HFFc6 (cell line): ENCODE data around the gene POU4F1. TPM values are rescaled to one million over a fixed set of nuclear protein-coding genes. Genes with fewer than 3 reads are reported as not detected.

Experiments
- DNase-seq: peaks from one replicate; pipeline ENCODE4 v3.0.0-alpha.2; 2018
- H3K27ac Mint-ChIP-seq: 2 replicates; pipeline ENCODE4 v1.8.0; 2020; ENCODE audit warnings: mild to moderate bottlenecking, mixed read lengths
- H3K27me3 Mint-ChIP-seq: 2 replicates; pipeline ENCODE4 v1.8.0; 2021; ENCODE audit warnings: mild to moderate bottlenecking, moderate library complexity, mixed read lengths; ENCODE audit not compliant: insufficient read depth
- H3K36me3 Mint-ChIP-seq: 2 replicates; pipeline ENCODE4 v1.8.0; 2021; ENCODE audit warnings: low read depth, mixed read lengths
- H3K4me1 Mint-ChIP-seq: 2 replicates; pipeline ENCODE4 v1.8.0; 2020; ENCODE audit warnings: low read depth, mixed read lengths
- H3K4me3 Mint-ChIP-seq: 2 replicates; pipeline ENCODE4 v1.8.0; 2020; ENCODE audit warnings: mild to moderate bottlenecking, moderate library complexity, mixed read lengths
- H3K9me3 Mint-ChIP-seq: 2 replicates; pipeline ENCODE4 v1.8.0; 2020; ENCODE audit warnings: mild to moderate bottlenecking, mixed read lengths
- total RNA-seq, 6 experiments: library from RNA; stranded (reverse); fragmentation: NEBNext Ultra II Directional; extraction: Animal tissue kit (Norgen Biotek cat#: 25700); gene quantifications; 2 replicates in 1 of 6; 3 replicates in 5 of 6; pipeline ENCODE4 v1.2.3, GENCODE V29; 2021
- TF ChIP-seq, protein P1 (sequence below): fragments of 200-600 bp; sonication (generic); IDR thresholded peaks from 2 replicates; pipeline ENCODE4 v1.5.0; 2021; ENCODE audit warnings: antibody characterized with exemption, mild to moderate bottlenecking

The POU4F1 gene
- total RNA-seq, 6 experiments from 2014 or later, result not detected

GRCh38 chr13:78593652-78594455 lies 9.5 kb downstream of the POU4F1 start:
- TF ChIP-seq, protein P1, sequence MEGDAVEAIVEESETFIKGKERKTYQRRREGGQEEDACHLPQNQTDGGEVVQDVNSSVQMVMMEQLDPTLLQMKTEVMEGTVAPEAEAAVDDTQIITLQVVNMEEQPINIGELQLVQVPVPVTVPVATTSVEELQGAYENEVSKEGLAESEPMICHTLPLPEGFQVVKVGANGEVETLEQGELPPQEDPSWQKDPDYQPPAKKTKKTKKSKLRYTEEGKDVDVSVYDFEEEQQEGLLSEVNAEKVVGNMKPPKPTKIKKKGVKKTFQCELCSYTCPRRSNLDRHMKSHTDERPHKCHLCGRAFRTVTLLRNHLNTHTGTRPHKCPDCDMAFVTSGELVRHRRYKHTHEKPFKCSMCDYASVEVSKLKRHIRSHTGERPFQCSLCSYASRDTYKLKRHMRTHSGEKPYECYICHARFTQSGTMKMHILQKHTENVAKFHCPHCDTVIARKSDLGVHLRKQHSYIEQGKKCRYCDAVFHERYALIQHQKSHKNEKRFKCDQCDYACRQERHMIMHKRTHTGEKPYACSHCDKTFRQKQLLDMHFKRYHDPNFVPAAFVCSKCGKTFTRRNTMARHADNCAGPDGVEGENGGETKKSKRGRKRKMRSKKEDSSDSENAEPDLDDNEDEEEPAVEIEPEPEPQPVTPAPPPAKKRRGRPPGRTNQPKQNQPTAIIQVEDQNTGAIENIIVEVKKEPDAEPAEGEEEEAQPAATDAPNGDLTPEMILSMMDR, result no peak
- no peaks in the 10 kb centered on the region for H3K9me3 Mint-ChIP-seq
- no peaks in the 10 kb centered on the region for H3K4me1 Mint-ChIP-seq
- H3K4me3 Mint-ChIP-seq, result no peak overlapping the region
- no peaks in the 10 kb centered on the region for H3K36me3 Mint-ChIP-seq
- DNase-seq, result no peak
- peaks cover 44% of the 10 kb centered on the region for H3K27me3 Mint-ChIP-seq
- H3K27ac Mint-ChIP-seq, result no peak overlapping the region

- Mint-ChIP-seq H3K27ac (no peak overlapping the region), H3K27me3 (peaks cover 46% of the 10 kb centered on the region), H3K36me3 (no peaks in the 10 kb centered on the region), H3K4me3 (no peak overlapping the region), H3K9me3 (no peaks in the 10 kb centered on the region), H3K4me1 (no peaks in the 10 kb centered on the region)
- TF ChIP-seq, protein P1, result no peak
- DNase-seq, result no peak
Observed at GRCh38 chr13:78593129-78593528, 10.2 kb downstream of the POU4F1 start.

DNA sequence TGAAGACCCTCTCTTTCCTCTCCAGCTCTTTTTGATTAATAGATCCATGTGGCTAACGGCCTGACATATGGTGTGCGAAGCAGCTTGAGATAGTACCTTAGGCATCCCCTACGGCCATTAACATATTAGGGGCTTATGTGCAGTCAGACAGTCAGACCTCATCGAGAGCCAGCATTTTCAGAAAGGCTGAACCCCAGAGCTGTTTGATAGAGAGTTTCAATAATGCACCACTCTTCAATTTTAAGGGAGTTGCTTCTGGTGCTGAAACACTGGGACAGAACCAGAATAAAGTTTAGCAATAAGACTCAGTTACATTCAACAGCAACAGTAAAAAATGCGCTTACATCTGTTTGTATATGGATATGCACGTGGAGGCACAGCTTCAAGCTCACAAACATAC lies 10.8 kb downstream of the POU4F1 start:
- TF ChIP-seq, protein P1, result no peak
- Mint-ChIP-seq H3K4me1 (no peaks in the 10 kb centered on the region), H3K27ac (no peak overlapping the region), H3K4me3 (no peak overlapping the region), H3K27me3 (peaks cover 45% of the 10 kb centered on the region), H3K9me3 (no peaks in the 10 kb centered on the region), H3K36me3 (no peaks in the 10 kb centered on the region)
- no peak for DNase-seq

DNA sequence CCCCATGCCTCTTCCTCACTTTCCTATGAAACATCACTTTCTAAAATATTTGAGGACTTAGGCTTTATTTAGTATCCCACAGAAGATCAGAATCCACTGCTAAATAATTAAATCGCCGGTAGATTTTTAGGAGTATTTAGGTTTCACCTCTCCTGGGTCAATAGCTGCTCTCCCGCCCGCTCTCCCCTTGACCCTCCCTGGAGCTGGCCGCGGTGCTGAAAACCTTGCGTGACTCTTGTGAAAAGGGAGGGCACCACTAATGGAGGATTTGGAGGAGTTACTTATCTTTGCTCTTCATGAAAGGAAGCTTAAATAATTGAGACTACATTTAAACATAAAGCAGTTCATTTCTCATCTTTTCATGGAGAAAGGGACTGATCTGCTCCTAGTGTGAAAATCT lies 14.1 kb downstream of the POU4F1 start:
- H3K4me1 Mint-ChIP-seq, result no peaks in the 10 kb centered on the region; the same call in 1 of the 2 replicates
- H3K36me3 Mint-ChIP-seq, result no peaks in the 10 kb centered on the region
- DNase-seq, result no peak
- no peak overlapping the region for H3K27ac Mint-ChIP-seq
- H3K27me3 Mint-ChIP-seq, result peaks cover 23% of the 10 kb centered on the region
- TF ChIP-seq, protein P1, result no peak
- H3K9me3 Mint-ChIP-seq, result no peaks in the 10 kb centered on the region
- H3K4me3 Mint-ChIP-seq, result no peak overlapping the region

GRCh38 chr13:78587395-78587794 lies 16.0 kb downstream of the POU4F1 start:
- Mint-ChIP-seq H3K27me3 (peaks cover 9% of the 10 kb centered on the region; the same call in 1 of the 2 replicates), H3K36me3 (no peaks in the 10 kb centered on the region), H3K4me3 (no peak overlapping the region), H3K27ac (no peak overlapping the region), H3K4me1 (no peaks in the 10 kb centered on the region; the same call in 1 of the 2 replicates), H3K9me3 (no peaks in the 10 kb centered on the region)
- DNase-seq, result no peak
- TF ChIP-seq, protein P1, result no peak
